GM18511 (cell line): ENCODE data around the gene CARD9.

Experiments used
- ATAC-seq: cut with Tn5 transposase; IDR thresholded peaks from one replicate; pipeline ENCODE4 v1.9.1; 2021; ENCODE audit warnings: mild to moderate bottlenecking, moderate library complexity; ENCODE audit not compliant: unreplicated experiment

CARD9 gene

GRCh38 chr9:136381966-136382513 is 8.6 kb upstream of the CARD9 start:
- ATAC-seq, result no peak

DNA sequence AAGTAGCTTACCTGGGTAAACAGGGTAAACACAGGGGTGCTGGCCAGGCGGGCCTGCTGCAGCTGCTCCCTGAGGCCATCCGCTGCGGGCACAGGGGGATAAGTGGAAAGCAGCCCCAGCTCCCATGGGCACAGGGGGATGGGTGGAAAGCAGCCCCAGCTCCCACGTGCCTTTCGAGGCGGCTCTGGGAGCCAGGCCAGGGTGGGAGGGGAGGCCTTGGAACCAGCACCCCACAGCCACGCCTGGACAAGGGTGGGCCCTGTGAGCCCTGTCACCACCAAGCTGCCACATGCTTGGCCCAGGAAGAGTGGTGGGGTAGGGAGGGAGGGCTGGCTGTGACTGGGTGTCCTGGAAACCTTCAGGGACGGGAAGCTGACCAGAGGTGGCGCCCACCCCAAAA is 7.8 kb upstream of the CARD9 start:
- ATAC-seq, result no peak

DNA sequence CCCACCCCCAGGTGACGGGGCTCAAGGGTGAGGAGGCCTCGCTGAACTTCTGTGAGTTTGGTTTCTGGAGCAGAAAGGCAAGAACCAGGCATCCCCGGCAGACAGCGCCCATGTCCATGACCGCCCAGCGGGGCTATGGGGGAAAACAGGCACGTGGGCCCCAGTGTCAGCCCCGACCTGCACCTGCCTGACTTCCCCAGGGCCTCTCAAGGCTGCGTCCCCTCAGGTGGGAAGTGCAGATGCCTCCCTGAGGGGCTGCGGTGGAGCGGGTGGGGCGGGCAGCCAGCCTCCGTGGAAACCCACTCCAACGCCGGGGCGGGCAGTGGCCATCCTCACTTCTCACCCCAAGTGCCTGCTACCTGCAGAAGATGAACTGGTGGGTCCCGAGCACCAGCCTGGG is 6.9 kb upstream of the CARD9 start:
- no peak for ATAC-seq

- no peak for ATAC-seq
Observed at GRCh38 chr9:136379891-136380290, 6.4 kb upstream of the CARD9 start.

DNA sequence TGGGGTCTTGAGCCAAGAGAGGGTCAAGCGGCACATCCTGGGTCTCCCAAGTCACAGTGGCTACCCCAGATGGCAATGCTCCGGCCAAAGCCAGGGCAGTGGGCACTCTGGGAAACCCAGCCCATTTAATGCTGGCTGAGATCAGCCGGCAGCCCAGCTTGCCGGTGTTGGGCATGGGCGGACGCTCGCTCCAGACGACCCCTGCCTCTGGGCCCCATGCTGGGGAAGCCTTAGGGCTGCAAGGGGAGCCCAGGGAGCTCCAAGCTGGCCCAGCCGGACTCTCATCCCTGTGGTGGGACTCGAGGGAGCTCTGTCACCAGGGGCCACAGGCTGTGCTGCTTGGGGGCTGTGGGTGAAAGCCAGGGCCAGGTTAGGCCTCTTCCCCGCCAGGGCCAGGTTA is 5.9 kb upstream of the CARD9 start:
- no peak for ATAC-seq

DNA sequence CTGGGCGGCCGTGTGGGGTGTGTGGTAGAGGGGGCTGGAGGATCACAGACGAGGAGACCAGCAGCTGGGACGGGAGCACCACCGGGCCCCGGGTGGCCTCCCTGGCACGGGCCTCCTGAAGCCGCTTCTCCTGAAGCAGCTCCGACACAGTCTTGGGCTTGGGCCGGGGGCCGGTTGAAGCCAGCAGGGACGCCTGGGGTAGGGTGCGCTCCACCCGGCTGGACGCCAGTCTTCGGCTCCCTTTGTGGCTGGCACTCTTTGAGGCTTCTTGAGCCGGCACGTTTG is 5.5 kb upstream of the CARD9 start:
- no peak for ATAC-seq

DNA sequence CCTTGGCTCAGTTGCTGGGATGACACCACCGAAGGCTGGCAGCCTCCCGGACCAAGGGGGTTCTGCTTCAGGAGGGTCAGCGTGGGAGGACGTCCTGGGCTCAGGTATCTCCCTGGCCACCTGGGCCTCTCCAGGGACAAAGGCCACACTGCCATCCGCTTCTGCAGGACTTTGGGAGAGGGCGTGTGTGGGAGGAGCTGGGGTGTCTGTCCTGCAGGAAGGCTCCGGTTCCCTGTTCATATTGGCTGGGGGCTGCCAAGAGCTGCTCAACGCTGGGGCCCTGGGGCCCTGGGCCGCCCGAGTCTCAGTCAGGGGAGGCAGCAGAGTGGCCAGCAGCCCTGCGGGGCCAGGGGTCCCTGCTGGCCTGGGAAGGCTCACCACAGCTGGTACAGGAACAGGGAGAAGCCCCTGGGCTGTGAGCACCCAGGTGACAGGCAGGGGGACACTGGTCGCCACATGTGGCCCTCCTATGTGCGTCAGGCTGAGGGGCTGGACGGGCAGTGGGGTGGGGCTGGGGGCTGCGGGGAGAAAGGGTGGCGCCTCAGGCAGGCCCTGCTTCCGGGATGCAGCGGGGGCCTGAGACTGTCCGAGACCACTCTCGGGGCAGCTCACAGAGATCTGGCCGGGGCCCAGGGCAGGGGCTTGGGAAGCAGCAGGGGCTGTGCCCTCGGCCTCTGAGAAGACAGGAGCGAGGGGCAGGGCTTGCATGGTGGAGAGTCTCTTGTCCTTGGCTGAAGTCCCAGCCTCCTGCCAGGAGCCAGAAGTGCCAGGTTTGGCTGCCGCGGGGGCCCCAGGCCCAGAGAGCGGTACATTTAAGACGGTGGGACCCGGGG is 4.9 kb upstream of the CARD9 start:
- ATAC-seq, result no peak

DNA sequence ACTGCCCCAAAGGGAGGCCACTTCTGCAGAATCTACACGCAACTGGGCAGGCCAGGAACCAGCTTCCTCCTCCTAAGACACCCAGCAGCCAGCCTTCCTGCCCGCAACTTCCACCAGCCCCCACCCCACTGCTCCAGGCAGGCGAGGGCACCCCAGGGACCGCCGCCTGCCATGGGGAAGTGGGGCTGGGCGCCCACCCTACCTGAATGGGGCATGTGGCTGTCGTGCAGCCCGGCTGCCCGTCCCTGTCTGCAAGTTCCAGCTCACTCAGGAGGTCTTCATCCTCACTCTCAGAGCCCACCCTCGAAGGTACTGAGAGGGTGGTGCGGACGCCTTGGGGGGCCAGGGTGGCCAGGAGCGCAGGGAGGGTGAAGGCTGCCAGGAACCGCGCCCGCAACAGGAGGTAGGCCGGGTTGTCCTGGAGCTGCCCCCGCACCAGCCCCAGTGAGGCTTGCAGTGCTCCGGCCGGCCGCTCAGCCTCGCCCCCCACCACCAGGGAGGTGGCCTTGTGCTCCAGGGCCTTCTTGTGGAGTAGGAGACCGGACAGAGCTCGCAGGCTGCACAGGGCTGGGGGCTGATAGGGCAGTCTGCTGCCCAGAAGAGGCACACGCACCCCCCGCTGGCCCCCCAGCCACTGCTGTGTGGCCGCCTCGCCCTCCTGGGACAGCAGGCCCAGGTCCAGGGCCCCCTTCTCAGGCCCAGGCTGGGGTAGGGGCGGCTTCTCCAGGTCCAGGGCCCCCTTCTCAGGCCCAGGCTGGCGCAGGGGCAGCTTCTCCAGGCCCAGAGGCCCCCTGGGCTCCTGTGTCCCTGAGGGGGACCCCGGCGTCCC is 4.1 kb upstream of the CARD9 start:
- no peak for ATAC-seq

- ATAC-seq, result no peak
Observed at GRCh38 chr9:136376457-136376856, 3.0 kb upstream of the CARD9 start.

- no peak for ATAC-seq
Observed at GRCh38 chr9:136375096-136375495, 1.6 kb upstream of the CARD9 start.

DNA sequence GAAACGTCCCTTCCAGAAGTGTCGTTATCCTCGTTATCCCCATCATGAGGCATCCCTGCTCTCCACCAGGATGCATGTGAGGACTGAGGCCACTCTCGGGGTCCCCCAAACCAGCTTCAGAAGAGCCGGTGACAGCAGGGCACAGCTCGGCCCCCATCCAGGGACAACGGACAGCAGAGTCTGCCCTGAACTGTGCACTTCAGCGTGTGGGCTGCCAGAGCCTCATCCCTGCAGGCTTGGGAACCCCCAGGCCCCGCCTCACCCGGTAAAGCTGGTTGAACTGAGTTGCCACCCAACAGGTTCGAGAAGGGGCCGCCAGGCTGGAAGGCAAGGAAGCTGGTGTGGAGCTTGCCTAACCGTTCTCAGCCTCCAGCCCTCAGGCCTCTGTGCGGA is 710 bp upstream of the CARD9 start:
- no peak for ATAC-seq

GRCh38 chr9:136372561-136373299 is 739 bp downstream of the CARD9 start:
- ATAC-seq, result no peak

- ATAC-seq, result no peak
Observed at GRCh38 chr9:136372006-136372405, 1.5 kb downstream of the CARD9 start.

GRCh38 chr9:136371533-136371880 is 2.0 kb downstream of the CARD9 start:
- no peak for ATAC-seq

DNA sequence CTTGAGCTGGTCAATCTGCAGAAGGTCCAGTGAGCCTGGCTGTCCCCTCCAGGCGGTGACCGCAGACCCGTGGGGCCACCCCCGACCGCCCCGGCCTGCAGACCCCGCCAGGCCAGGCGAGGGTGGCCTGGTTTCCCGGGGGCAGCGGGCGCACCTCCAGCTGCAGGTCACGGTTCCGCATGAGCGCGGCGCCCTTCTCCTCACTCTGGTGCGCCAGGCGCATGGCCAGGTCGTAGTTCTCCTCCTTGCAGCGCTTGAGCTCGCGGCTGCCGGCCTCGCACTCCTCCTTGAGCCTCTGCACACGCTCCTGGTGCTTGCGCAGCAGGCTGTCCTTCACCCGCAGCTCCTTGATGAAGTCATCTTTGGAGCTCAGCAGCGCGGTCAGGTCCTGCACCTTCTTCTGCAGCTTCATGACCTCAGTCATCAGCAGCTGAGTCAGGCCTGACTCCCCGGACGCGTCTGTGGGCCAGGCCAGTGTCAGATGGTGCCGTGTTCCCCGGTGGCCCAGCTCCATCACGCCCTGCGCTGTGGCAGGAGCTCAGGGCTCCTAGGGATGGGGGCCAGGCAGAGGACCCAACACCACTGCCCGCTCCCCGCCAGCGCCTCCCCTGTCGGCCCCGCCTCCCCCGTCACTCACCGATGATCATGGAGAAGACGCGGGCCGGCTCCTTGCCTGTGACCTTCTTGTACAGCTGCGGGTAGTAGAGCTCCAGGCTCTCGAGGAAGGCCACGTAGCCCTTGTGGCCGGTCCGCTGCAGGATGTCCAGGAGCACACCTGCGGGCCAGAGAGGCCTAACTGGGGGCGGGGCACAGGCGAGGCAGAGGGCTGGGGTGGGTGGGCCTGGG is 2.6 kb downstream of the CARD9 start:
- ATAC-seq, result no peak

- no peak for ATAC-seq
Observed at GRCh38 chr9:136370037-136370436, 3.4 kb downstream of the CARD9 start.

DNA sequence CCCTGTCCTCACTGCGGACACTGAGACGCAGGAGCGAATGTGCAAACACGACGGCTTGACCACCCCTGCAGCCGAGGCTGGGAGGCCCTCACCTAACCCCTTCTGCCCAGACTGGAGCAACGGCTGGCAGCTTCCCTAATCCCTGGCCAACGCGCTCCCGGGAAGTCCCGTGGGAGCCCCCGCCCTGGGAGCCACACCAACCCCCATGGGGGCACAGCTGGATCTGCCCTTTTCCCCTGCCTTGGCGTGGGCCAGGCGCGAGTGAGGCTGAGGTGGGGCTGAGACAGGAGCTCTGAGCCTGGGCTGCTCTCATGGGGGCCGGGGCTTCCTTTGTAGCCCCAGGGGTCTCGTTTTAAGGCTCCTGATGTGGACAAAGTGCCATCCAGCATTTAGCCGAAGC is 5.3 kb downstream of the CARD9 start:
- ATAC-seq, result no peak

DNA sequence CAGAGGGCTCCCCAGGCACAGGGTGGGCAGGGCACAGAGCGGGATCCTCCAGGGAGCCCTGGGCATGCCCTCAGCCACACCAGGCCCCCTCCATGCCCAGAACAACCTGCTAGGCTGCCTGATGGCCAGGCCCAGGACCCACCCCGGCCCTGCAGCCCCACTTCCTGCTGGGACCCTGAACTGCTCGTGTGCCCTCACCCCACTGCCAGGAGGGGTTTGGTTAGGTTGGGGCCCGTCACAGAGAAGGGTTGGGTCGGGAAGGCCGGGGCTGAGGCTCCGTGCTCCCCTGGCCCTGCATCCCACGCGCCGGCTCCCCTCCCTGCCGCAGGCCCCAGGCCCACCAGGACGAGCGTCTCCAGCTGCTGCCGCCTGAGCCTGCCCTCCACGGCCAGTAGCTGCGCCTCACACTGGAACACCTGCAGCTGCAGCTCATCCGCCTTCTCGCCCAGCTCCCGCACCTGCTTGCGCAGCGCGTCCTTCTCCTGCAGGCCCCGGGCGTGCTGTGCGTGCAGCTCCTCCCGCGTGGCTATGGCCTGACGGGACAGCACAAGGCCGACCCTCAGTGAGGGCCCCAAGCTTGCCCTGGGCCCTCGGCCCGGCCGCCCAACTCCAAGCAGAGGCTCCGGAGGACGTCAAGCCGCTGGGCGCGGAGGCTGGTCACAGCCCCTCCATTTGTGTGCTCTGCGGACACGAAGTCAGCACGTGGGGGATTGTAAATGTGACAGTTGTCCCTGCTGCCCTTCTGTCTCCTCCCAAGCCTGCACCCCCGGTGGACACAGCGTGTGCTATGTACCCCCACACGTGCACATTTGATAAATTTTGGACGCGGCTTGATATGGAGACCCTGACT is 5.9 kb downstream of the CARD9 start:
- ATAC-seq, result no peak

DNA sequence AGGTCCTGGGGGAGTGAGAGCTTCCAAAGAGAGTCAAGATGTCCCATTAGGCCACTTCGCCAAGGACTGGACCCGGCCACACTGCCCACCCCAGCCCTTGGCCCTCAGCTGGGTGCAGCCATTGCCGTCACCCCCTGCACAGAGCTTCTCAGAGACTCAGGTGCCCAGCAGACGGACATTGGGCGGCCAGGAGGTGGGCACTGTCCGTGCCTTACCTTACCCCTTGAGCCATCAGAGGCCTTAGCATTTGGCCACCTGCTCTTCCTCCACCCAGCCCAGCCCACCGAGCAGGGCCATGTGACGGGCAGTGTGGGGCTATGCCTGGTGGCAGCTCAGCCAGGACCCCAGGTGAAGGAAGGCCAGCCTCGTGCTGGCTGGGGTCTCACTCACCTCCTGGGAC is 6.6 kb downstream of the CARD9 start:
- ATAC-seq, result no peak

GRCh38 chr9:136365775-136366222 is 7.7 kb downstream of the CARD9 start:
- ATAC-seq, result no peak
